ENCODE results near the gene SIGLEC12. TPM values are rescaled to one million over a fixed set of nuclear protein-coding genes. Genes with fewer than 3 reads are reported as not detected.

Gene SIGLEC12
- total RNA-seq, 4 donors from 2014 or later = 0.41 to 0.48 TPM; not detected in 2

DNA sequence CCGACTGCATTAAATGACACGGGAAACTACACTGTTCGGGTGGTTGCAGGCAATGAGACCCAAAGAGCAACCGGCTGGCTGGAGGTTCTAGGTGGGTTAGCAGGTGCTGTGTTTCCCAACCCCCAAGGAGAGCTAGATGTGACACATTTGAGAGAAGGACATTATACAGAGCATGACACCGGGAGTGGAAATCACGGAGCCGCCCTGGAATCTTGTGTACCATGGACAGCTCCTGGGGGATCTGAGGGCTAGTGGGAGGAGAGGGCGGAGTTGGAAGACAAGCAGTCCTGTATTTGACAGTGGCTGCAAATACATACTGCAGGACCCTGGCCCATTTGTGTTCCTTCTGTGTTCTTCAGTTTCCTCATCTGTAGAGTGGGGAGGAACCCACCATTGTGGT, 21.0 kb downstream of the SIGLEC12 start:
- TF ChIP-seq, protein P1, sequence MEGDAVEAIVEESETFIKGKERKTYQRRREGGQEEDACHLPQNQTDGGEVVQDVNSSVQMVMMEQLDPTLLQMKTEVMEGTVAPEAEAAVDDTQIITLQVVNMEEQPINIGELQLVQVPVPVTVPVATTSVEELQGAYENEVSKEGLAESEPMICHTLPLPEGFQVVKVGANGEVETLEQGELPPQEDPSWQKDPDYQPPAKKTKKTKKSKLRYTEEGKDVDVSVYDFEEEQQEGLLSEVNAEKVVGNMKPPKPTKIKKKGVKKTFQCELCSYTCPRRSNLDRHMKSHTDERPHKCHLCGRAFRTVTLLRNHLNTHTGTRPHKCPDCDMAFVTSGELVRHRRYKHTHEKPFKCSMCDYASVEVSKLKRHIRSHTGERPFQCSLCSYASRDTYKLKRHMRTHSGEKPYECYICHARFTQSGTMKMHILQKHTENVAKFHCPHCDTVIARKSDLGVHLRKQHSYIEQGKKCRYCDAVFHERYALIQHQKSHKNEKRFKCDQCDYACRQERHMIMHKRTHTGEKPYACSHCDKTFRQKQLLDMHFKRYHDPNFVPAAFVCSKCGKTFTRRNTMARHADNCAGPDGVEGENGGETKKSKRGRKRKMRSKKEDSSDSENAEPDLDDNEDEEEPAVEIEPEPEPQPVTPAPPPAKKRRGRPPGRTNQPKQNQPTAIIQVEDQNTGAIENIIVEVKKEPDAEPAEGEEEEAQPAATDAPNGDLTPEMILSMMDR (IDR thresholded peaks at IDR 0.05) = no peak
- TF ChIP-seq POLR2AphosphoS5 (IDR thresholded peaks at IDR 0.05) (no peak), POLR2A (IDR thresholded peaks at IDR 0.05) (no peak), EP300 (IDR thresholded peaks at IDR 0.05; ENCODE audit: low read depth) (no peak)
- Histone ChIP-seq H3K4me1 (peaks cover 0 to 5% (median 0%) of the 10 kb centered on the region in 4 donors), H3K4me3 (no peak overlapping the region), H3K36me3 (no peaks in the 10 kb centered on the region), H3K9me3 (no peaks in the 10 kb centered on the region), H3K27me3 (peaks cover 10% of the 10 kb centered on the region), H3K27ac (no peak overlapping the region)
- 41 to 73% methylated on average over 3 to 8 of the region's 8 CpGs for WGBS, 2 donors (ENCODE audit: low coverage in 1 of 2)
- DNase-seq = no peak
- in situ Hi-C loops (cut with MboI; ENCODE audit: low pct_ligation_motif_present in 1 of 4, low pct_unique_long_range_greater_than_20kb in 1 of 4, low sequenced_read_pairs in 3 of 4) (loop anchor here in 1 of 4 donors (25.0 kb wide), 1 partner anchor 182 kb away; no protein-coding TSS in a partner anchor), intact Hi-C loops (cut with DNase I; ENCODE audit: low total_unique reads) (no loop called here)

DNA sequence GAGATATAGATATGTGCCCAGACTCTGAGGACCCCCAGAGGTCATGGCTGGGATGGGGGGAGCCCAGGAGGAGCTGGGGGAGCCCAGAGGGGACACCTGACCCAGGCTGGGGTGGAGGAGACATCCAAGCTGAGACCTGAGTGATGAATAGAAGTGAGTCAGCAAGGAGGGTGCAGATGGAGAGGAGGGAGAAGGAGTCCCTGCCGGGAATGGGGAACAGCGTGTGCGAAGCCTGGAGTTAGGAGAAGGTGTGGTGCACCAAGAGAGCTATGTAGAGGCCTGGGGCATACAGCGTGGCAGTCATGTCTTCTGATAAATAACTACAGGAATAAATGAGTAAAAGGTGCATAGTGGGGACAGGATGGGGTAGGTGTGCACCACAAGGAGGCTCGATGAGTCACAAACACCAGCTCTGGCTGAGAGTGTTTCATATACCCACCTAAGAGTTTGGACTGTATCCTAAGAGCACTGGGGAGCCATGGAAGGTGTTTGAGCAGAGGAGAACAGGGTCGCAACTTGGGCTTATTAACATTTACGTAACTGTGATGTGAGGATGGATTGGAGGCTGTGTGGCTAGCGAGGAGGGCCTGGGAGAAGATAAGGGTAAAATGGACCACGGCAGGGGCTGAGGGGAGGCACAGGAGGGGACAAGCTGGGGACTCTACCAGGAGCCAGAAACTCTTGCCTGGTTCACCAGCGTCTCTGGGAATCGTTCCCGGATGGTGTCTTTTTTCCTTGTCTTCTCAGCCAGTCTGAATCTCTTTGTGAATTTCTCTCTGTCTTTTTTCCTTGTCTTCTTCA, 21.9 kb downstream of the SIGLEC12 start:
- whole genome bisulfite sequencing, 2 donors (ENCODE audit: low coverage in 1 of 2) = 76% methylated on average over 12 of the region's 12 CpGs; no CpG with 5 or more reads in 1 of the 2 donors

DNA sequence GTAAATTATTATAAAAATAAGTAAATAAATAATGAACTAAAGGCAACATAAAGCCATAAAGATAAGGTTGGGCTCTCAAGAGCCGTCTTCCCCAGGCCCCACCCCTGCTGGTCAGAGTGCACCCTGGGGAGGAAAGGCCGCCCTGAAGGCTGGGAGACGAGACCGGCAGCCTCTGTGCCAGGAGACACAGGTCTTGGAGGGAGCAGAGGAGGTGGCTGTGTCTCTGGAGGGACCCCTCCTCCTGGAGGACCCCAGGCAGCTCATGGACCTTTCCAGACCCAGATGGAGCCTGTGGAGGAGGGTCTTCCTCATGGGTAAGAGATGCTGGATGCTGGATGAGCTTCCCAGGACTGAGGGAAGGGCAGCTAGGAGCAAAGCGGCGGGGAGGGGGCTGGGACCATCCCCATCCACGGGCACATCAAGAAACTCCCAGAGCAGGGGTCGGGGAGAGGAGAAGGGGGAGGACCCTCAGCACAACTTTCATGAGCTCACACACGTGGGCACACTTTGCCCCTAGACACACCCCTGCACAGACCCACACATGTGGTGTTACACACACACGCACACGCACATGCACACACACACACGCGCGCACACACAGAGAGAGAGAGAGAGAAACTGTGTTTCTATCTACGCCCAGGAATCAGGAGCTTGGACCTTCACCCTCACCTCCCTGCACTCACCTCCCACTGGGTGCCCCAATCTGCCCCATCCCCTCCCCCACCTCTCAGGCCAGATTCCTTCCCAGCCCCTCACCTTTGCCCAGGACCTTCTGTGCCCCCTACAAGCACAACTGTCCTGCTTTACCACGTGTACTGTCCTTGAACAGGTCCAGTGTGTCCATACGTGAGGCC, 23.0 kb downstream of the SIGLEC12 start, which contains the start of gene CEACAM18:
Gene CEACAM18, plus strand, starts transcription at position 159 of the 854 bp plus-strand sequence.
- intact Hi-C loops (cut with DNase I; ENCODE audit: low total_unique reads) (loop anchor here (10.0 kb wide), 2 partner anchors 176 to 296 kb away; no protein-coding TSS in a partner anchor), in situ Hi-C loops (cut with MboI; ENCODE audit: low pct_ligation_motif_present in 1 of 4, low pct_unique_long_range_greater_than_20kb in 1 of 4, low sequenced_read_pairs in 3 of 4) (loop anchor here in 2 of 4 donors (10.0 to 25.0 kb wide), 2 partner anchors 176 to 184 kb away; no protein-coding TSS in a partner anchor)
- Histone ChIP-seq H3K27me3 (peaks cover 10% of the 10 kb centered on the region), H3K36me3 (no peaks in the 10 kb centered on the region), H3K4me3 (no peak within 1 kb of the TSS), H3K9me3 (no peaks in the 10 kb centered on the region), H3K27ac (no peak within 1 kb of the TSS), H3K4me1 (peaks cover 0 to 5% (median 0%) of the 10 kb centered on the region in 4 donors)
- TF ChIP-seq, protein P1 (IDR thresholded peaks at IDR 0.05) = no peak
- DNase-seq = no peak
- WGBS, 2 donors (ENCODE audit: low coverage in 1 of 2) = 64% methylated on average over 17 of the region's 17 CpGs; no CpG with 5 or more reads in 1 of the 2 donors

More for the DNA sequence above, 21.9 kb downstream of the SIGLEC12 start:
- Histone ChIP-seq H3K4me1 (peaks cover 0 to 5% (median 0%) of the 10 kb centered on the region in 4 donors), H3K27me3 (peaks cover 10% of the 10 kb centered on the region), H3K4me3 (no peak overlapping the region), H3K36me3 (no peaks in the 10 kb centered on the region), H3K27ac (no peak overlapping the region), H3K9me3 (no peaks in the 10 kb centered on the region)
- no peak for DNase-seq
- TF ChIP-seq EP300 (IDR thresholded peaks at IDR 0.05; ENCODE audit: low read depth) = no peak
- TF ChIP-seq POLR2AphosphoS5 (IDR thresholded peaks at IDR 0.05) = no peak
- no peak for TF ChIP-seq POLR2A (IDR thresholded peaks at IDR 0.05)
- TF ChIP-seq, protein P1 (IDR thresholded peaks at IDR 0.05) = no peak
- intact Hi-C loops (cut with DNase I; ENCODE audit: low total_unique reads) (loop anchor here (10.0 kb wide), 2 partner anchors 175 to 295 kb away; no protein-coding TSS in a partner anchor), in situ Hi-C loops (cut with MboI; ENCODE audit: low pct_ligation_motif_present in 1 of 4, low pct_unique_long_range_greater_than_20kb in 1 of 4, low sequenced_read_pairs in 3 of 4) (loop anchor here in 2 of 4 donors (10.0 to 25.0 kb wide), 2 partner anchors 175 to 183 kb away; no protein-coding TSS in a partner anchor)
